ENCODE results near the gene AK8.

- TF ChIP-seq CTCF (IDR thresholded peaks at IDR 0.05) (no peak), ZFX (IDR thresholded peaks at IDR 0.05; ENCODE audit: borderline replicate concordance) (no peak)
These were observed 71.8 kb downstream of the AK8 start for GRCh38 chr9:132806306-132806705.
